H1 (cell line): ENCODE results near the gene SEC16A. TPM values are rescaled to one million over a fixed set of nuclear protein-coding genes. Genes with fewer than 3 reads are reported as not detected.

Experiments
- CREB1 ChIP-seq: IDR thresholded peaks from 2 replicates; pipeline ENCODE4 v1.6.1; 2012; ENCODE audit warnings: inconsistent platforms
- PHF8 ChIP-seq: fragments of 200-600 bp; sonication (generic); conservative IDR thresholded peaks from 2 replicates; pipeline ENCODE4 v1.7.1; 2012; ENCODE audit warnings: low read depth, mild to moderate bottlenecking, inconsistent platforms, low read length, moderate library complexity
- POLR2A ChIP-seq, 2 experiments: IDR thresholded peaks; 1 replicate in 1 of 2; 2 replicates in 1 of 2; pipeline ENCODE4 v1.6.1; 2011; ENCODE audit warnings: low read depth in 2 of 2, low read length in 2 of 2, mild to moderate bottlenecking in 2 of 2; ENCODE audit errors: control extremely low read depth in 1 of 2
- POU5F1 ChIP-seq: IDR thresholded peaks from 2 replicates; pipeline ENCODE4 v1.6.1; 2011; ENCODE audit warnings: low read depth, mild to moderate bottlenecking, low read length, moderate library complexity
- RBBP5 ChIP-seq: IDR thresholded peaks from 2 replicates; pipeline ENCODE4 v1.7.1; 2012; ENCODE audit warnings: low read depth, mild to moderate bottlenecking, inconsistent platforms, low read length, moderate library complexity, borderline replicate concordance
- SP2 ChIP-seq: IDR thresholded peaks from 2 replicates; pipeline ENCODE4 v1.6.1; 2012; ENCODE audit warnings: mild to moderate bottlenecking, low read length, inconsistent platforms
- SP4 ChIP-seq: IDR thresholded peaks from 2 replicates; pipeline ENCODE4 v1.6.1; 2012; ENCODE audit warnings: low read length, inconsistent platforms
- TAF1 ChIP-seq: IDR thresholded peaks from 2 replicates; pipeline ENCODE4 v1.6.1; 2011; ENCODE audit warnings: mild to moderate bottlenecking, low read depth, low read length
- TEAD4 ChIP-seq: IDR thresholded peaks from 2 replicates; pipeline ENCODE4 v1.6.1; 2012; ENCODE audit warnings: low read depth, low read length, inconsistent platforms, mixed read lengths
- polyA plus RNA-seq, 7 experiments: library from polyadenylated mRNA; depleted of rRNA in 3 of 7; stranded (reverse) in 5 of 7; unstranded in 2 of 7; fragments of >200 nt in 5 of 7; fragments of 200-250 nt in 2 of 7; gene quantifications; 1 replicate in 5 of 7; 2 replicates in 1 of 7; 4 replicates in 1 of 7; pipeline versions ENCODE4 v1.2.1 to v1.2.3, GENCODE V29; 2011 to 2013; ENCODE audit warnings: missing spikeins in 2 of 7, mixed read lengths in 2 of 7
- total RNA-seq: library from RNA; stranded (reverse); fragmentation: NEBNext Ultra II Directional; extraction: Animal tissue kit (Norgen Biotek cat#: 25700); gene quantifications from 2 replicates; pipeline ENCODE4 v1.2.1, GENCODE V29; 2021
- TF ChIP-seq, protein P1 (sequence below): fragments of 300-600 bp; sonication (generic); IDR thresholded peaks from 2 replicates; pipeline ENCODE4 v1.7.1; 2012; ENCODE audit warnings: low read length, moderate library complexity, mild to moderate bottlenecking, inconsistent platforms; ENCODE audit not compliant: insufficient replicate concordance
- TF ChIP-seq, protein P2 (sequence below): IDR thresholded peaks from 2 replicates; pipeline ENCODE4 v1.6.1; 2012; ENCODE audit warnings: inconsistent platforms

Gene SEC16A
- total and polyA plus RNA-seq, 2 of the 8 experiments (the other 6 are each of a cell fraction or from before 2014, with no cell fraction given): 21.6 to 49.0 TPM

DNA sequence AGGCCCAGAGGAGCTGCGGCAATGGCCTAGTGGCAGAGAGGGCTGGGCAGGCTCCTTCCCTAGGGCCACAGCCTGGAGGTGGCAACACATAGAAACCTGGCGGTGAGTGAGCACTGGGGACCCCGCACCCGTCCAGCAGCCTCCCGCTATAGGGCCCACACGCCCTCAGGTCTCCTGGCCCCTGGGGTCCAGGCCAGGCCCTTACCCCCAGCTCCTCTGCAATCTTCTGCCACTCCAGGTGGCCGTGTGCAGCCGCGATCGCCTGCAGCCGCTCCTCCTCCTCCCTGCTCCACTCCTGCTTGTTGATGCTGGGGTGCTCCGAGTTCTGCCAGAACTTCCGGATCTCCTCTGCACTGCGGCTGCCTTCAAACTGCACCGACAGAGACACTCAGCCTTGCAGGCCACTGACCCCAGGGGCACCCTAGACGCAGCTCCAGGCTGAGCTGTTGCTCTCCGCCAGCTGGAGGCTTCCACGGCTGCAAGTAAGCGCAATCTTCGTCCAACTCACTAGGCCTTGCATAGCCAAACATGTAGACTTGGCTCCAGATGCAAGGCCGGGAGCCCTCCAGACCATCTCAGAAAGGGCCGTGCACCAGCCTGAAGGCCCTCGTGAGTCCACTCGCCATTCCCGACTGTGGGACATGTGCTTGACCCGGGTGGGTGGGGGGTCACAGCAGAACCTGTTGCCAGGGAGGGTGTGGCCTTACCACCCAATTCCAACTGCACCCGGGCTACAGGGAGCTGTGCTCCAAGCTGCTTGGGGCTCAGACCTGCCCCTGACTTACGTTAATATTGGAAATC, 90.9 kb downstream of the SEC16A start (continued):
- TF ChIP-seq, protein P1, sequence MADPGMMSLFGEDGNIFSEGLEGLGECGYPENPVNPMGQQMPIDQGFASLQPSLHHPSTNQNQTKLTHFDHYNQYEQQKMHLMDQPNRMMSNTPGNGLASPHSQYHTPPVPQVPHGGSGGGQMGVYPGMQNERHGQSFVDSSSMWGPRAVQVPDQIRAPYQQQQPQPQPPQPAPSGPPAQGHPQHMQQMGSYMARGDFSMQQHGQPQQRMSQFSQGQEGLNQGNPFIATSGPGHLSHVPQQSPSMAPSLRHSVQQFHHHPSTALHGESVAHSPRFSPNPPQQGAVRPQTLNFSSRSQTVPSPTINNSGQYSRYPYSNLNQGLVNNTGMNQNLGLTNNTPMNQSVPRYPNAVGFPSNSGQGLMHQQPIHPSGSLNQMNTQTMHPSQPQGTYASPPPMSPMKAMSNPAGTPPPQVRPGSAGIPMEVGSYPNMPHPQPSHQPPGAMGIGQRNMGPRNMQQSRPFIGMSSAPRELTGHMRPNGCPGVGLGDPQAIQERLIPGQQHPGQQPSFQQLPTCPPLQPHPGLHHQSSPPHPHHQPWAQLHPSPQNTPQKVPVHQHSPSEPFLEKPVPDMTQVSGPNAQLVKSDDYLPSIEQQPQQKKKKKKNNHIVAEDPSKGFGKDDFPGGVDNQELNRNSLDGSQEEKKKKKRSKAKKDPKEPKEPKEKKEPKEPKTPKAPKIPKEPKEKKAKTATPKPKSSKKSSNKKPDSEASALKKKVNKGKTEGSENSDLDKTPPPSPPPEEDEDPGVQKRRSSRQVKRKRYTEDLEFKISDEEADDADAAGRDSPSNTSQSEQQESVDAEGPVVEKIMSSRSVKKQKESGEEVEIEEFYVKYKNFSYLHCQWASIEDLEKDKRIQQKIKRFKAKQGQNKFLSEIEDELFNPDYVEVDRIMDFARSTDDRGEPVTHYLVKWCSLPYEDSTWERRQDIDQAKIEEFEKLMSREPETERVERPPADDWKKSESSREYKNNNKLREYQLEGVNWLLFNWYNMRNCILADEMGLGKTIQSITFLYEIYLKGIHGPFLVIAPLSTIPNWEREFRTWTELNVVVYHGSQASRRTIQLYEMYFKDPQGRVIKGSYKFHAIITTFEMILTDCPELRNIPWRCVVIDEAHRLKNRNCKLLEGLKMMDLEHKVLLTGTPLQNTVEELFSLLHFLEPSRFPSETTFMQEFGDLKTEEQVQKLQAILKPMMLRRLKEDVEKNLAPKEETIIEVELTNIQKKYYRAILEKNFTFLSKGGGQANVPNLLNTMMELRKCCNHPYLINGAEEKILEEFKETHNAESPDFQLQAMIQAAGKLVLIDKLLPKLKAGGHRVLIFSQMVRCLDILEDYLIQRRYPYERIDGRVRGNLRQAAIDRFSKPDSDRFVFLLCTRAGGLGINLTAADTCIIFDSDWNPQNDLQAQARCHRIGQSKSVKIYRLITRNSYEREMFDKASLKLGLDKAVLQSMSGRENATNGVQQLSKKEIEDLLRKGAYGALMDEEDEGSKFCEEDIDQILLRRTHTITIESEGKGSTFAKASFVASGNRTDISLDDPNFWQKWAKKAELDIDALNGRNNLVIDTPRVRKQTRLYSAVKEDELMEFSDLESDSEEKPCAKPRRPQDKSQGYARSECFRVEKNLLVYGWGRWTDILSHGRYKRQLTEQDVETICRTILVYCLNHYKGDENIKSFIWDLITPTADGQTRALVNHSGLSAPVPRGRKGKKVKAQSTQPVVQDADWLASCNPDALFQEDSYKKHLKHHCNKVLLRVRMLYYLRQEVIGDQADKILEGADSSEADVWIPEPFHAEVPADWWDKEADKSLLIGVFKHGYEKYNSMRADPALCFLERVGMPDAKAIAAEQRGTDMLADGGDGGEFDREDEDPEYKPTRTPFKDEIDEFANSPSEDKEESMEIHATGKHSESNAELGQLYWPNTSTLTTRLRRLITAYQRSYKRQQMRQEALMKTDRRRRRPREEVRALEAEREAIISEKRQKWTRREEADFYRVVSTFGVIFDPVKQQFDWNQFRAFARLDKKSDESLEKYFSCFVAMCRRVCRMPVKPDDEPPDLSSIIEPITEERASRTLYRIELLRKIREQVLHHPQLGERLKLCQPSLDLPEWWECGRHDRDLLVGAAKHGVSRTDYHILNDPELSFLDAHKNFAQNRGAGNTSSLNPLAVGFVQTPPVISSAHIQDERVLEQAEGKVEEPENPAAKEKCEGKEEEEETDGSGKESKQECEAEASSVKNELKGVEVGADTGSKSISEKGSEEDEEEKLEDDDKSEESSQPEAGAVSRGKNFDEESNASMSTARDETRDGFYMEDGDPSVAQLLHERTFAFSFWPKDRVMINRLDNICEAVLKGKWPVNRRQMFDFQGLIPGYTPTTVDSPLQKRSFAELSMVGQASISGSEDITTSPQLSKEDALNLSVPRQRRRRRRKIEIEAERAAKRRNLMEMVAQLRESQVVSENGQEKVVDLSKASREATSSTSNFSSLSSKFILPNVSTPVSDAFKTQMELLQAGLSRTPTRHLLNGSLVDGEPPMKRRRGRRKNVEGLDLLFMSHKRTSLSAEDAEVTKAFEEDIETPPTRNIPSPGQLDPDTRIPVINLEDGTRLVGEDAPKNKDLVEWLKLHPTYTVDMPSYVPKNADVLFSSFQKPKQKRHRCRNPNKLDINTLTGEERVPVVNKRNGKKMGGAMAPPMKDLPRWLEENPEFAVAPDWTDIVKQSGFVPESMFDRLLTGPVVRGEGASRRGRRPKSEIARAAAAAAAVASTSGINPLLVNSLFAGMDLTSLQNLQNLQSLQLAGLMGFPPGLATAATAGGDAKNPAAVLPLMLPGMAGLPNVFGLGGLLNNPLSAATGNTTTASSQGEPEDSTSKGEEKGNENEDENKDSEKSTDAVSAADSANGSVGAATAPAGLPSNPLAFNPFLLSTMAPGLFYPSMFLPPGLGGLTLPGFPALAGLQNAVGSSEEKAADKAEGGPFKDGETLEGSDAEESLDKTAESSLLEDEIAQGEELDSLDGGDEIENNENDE: no peak
- TF ChIP-seq PHF8: no peak
- TF ChIP-seq, protein P2, sequence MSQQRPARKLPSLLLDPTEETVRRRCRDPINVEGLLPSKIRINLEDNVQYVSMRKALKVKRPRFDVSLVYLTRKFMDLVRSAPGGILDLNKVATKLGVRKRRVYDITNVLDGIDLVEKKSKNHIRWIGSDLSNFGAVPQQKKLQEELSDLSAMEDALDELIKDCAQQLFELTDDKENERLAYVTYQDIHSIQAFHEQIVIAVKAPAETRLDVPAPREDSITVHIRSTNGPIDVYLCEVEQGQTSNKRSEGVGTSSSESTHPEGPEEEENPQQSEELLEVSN: no peak
- no peak for TF ChIP-seq CREB1
- TF ChIP-seq POLR2A (IDR thresholded peaks at IDR 0.05; ENCODE audit: control extremely low read depth in 1 of 2, low read depth in 2 of 2, low read length in 2 of 2): no peak
- no peak for TF ChIP-seq TAF1
- no peak for TF ChIP-seq SP2
- no peak for TF ChIP-seq SP4
- TF ChIP-seq RBBP5: no peak
- no peak for TF ChIP-seq POU5F1
- no peak for TF ChIP-seq TEAD4
